Loucy (cell line): ENCODE results near the gene STIMATE.

ENCODE experiments used
- CTCF ChIP-seq: fragments of 200-600 bp; sonication (generic); conservative IDR thresholded peaks from 2 replicates; pipeline ENCODE4 v1.5.1; 2014; ENCODE audit warnings: mild to moderate bottlenecking, antibody characterized with exemption, low read length
- EZH2phosphoT487 ChIP-seq: fragments of 200-600 bp; IDR thresholded peaks from 2 replicates; pipeline ENCODE4 v1.6.1; 2018; ENCODE audit warnings: antibody characterized with exemption, mild to moderate bottlenecking, moderate library complexity, borderline replicate concordance

GRCh38 chr3:52810923-52811322, 86.4 kb downstream of the STIMATE start:
- TF ChIP-seq CTCF (no peak), EZH2phosphoT487 (no peak)
